ENCODE results near the gene TYW3.
"Not testable (repeated sequence)": the region's sequence is repeated elsewhere in the genome, so short reads cannot be mapped to it uniquely, and the experiment has no call there.

Gene TYW3

GRCh38 chr1:74732071-74732946 is 643 bp upstream of the TYW3 start:
- DNase-seq, result not testable (repeated sequence)

GRCh38 chr1:74733604-74734484 is 892 bp downstream of the TYW3 start:
- DNase-seq, result peak; percentile 93

DNA sequence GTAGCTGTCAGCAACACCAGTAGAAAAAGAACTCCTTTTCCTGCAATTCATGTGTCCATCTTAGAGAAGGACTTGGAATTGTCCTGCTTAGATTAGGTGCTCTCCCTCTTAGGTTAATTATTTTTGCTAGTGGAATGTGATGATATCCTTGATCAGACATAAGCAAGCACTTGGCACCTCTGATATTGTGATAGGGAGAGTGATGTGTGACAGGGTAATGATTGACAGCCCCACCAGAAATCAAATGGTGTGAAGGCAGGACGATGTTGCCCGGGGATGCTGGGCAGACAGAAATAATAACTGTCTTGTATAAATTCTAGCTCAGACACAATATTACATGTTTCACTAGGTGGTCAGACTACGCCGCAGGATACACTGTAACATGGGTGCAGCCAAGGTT is 4.4 kb downstream of the TYW3 start:
- no peak for DNase-seq

DNA sequence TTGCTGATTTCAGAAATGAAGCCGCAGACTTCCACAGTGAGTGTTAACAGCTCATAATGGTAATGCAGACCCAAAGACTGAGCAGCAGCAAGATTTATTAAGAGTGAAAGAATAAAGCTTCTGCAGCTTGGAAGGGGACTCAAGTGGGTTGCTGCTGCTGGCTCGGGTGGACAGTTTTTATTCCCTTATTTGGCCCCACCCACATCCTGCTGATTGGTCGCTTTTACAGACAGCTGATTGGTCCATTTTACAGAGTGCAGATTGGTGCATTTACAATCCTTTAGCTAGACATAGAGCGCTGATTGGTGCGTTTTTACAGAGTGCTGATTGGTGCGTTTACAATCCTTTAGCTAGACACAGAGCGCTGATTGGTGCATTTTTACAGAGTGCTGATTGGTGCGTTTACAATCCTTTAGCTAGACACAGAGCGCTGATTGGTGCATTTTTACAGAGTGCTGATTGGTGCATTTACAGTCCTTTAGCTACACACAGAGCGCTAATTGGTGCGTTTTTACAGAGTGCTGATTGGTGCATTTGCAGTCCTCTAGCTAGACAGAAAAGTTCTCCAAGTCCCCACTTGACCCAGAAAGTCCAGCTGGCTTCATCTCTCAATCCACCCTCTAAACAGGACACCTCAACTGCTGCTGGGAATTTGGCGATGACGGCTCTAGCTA is 7.5 kb downstream of the TYW3 start:
- DNase-seq, result not testable (repeated sequence)

GRCh38 chr1:74745247-74745646 is 12.3 kb downstream of the TYW3 start:
- not testable (repeated sequence) for DNase-seq

- DNase-seq, result no peak
These were observed 16.0 kb downstream of the TYW3 start for GRCh38 chr1:74748960-74749359.

- DNase-seq, result no peak
These were observed 20.2 kb downstream of the TYW3 start for GRCh38 chr1:74753104-74753503.

DNA sequence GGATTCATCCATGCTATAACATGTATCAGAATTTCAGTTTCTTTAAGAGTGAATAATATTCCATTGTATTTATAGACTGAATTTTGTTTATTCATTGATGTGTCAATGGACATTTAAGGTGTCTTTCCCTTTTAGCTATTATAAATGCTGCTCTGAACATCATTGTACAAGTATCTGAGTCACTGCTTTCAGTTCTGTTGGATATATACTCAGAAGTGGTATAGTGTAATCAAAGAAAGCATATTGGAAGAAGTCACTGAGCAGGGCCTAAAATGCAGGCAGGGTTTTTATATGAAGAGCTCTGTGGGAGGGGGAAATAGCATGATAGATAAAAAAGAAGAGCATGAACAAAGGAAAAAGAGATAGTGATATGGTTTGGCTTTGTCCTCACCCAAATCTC is 22.5 kb downstream of the TYW3 start:
- DNase-seq, result no peak

- DNase-seq, result not testable (repeated sequence)
These were observed 23.7 kb downstream of the TYW3 start for GRCh38 chr1:74756650-74757049.

- no peak for DNase-seq
These were observed 30.9 kb downstream of the TYW3 start for GRCh38 chr1:74763807-74764206.

DNA sequence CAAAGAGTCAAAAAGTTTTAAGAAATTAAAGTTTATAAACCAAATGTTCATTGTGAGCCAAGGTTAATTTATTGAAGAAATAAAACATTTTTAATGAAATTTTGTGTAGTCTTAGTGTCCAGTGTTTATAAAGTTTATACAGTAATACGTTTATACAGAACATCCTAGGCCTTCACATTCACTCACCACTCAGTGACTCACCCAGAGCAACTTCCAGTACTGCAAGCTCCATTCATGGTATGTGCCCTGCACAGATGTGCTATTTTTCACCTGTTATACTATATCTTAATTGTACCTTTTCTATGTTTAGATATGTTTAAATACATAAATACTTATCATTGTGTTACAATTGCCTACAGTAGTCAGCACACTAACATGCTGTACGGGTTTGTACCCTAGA is 33.6 kb downstream of the TYW3 start:
- DNase-seq, result no peak

- no peak for DNase-seq
These were observed 34.5 kb downstream of the TYW3 start for GRCh38 chr1:74767490-74767889.

- peak; percentile 83 for DNase-seq
These were observed 39.1 kb downstream of the TYW3 start for GRCh38 chr1:74771913-74772515.

- DNase-seq, result no peak
These were observed 40.0 kb downstream of the TYW3 start for GRCh38 chr1:74772945-74773344.

GRCh38 chr1:74773582-74773981 is 40.6 kb downstream of the TYW3 start:
- DNase-seq, result no peak

GRCh38 chr1:74775735-74776134 is 42.8 kb downstream of the TYW3 start:
- no peak for DNase-seq

- DNase-seq, result no peak
These were observed 44.6 kb downstream of the TYW3 start for GRCh38 chr1:74777525-74777924.

DNA sequence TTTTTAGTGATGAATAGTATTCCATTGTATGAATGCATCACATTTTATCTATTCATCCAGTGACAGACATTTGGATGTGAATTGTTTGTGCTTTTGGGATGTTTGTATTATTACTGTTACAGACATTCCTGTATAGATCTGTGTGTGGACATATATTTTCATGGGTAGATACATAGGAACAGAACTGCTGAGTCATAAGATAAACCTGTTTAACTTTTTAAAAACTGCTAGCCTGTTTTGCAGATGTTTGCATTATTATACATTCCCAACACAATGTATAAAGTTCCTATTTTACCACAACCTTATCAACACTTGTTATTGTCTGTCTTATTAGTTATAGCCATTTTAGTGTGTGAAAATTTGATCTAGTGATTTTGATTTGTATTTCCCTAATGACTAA is 46.8 kb downstream of the TYW3 start:
- no peak for DNase-seq

- no peak for DNase-seq
These were observed 47.6 kb downstream of the TYW3 start for GRCh38 chr1:74780594-74780993.

DNA sequence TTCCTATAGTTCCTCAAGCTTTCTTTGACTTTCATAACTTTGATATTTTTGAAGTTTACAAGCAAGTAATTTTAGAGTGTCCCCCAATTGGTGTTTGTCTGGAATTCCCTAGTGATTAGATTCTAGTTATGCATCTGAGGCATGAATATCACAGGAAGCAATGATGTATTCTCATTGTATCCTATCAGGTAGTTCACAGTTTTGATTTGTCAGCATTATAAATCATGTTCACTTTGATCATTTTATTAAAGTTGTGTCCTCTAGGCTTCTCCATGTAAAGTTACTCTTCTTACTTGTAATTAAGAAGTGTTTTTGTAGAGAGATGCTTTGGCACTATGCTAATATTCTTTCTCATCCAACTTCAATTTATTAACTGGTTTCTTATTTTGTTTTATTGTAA is 53.0 kb downstream of the TYW3 start:
- DNase-seq, result no peak

- DNase-seq, result no peak
These were observed 57.5 kb downstream of the TYW3 start for GRCh38 chr1:74790453-74790852.

DNA sequence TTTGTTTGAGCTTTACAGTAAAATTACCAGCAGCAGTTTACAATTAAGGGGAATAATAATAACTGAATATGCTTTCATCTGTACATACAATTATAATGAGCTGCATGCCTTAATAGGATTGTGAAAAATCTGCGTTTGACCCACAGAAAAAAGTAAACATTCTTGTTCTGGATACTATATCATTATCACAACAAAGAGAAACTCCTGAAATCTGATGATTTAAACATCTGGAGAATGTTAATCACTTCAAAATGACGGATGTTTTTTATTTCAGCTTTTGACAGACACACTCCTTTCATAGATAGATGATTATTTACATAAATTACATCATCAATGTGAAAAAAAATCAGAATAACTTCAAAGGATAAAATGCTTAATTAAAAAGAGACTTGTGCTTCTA is 58.5 kb downstream of the TYW3 start:
- no peak for DNase-seq

GRCh38 chr1:74799119-74799657 is 66.2 kb downstream of the TYW3 start:
- DNase-seq, result no peak
